Smooth muscle cell (in vitro differentiated cells): ENCODE data around the gene STK11. TPM values are rescaled to one million over a fixed set of nuclear protein-coding genes. Genes with fewer than 3 reads are reported as not detected.

Experiments
- DNase-seq: peaks from one replicate; lab custom pipeline; 2025; ENCODE audit not compliant: unreplicated experiment; lab: John Stamatoyannopoulos, UW
- H2AFZ ChIP-seq: fragments of 200-600 bp; sonication (generic); 2 replicates; pipeline ENCODE4 v1.6.0; 2016; ENCODE audit warnings: antibody characterized with exemption, low read depth, mild to moderate bottlenecking
- H3F3A ChIP-seq: fragments of 200-600 bp; sonication (generic); 2 replicates; pipeline ENCODE4 v1.6.0; 2017; ENCODE audit warnings: antibody characterized with exemption, low read depth
- H3K27ac ChIP-seq: fragments of 200-600 bp; sonication (generic); 2 replicates; pipeline ENCODE4 v1.5.1; 2016; ENCODE audit warnings: low read depth, mild to moderate bottlenecking
- H3K27me3 ChIP-seq: fragments of 200-600 bp; sonication (generic); 2 replicates; pipeline ENCODE4 v1.6.1; 2016; ENCODE audit warnings: low read depth, mild to moderate bottlenecking
- H3K36me3 ChIP-seq: fragments of 200-600 bp; sonication (generic); 2 replicates; pipeline ENCODE4 v1.5.1; 2016; ENCODE audit warnings: low read depth
- H3K4me1 ChIP-seq: fragments of 200-600 bp; sonication (generic); 2 replicates; pipeline ENCODE4 v1.5.1; 2016; ENCODE audit warnings: low read depth
- H3K4me2 ChIP-seq: fragments of 200-600 bp; sonication (generic); 2 replicates; pipeline ENCODE4 v1.6.0; 2016; ENCODE audit warnings: mild to moderate bottlenecking
- H3K4me3 ChIP-seq: fragments of 200-600 bp; sonication (generic); 2 replicates; pipeline ENCODE4 v1.5.1; 2016; ENCODE audit warnings: mild to moderate bottlenecking
- H3K79me2 ChIP-seq: fragments of 200-600 bp; sonication (generic); 2 replicates; pipeline ENCODE4 v1.6.0; 2016; ENCODE audit warnings: low read depth, mild to moderate bottlenecking
- H3K9ac ChIP-seq: fragments of 200-600 bp; sonication (generic); 2 replicates; pipeline ENCODE4 v1.6.0; 2016; ENCODE audit warnings: low read depth
- H3K9me3 ChIP-seq: fragments of 200-600 bp; sonication (generic); replicated peaks from 2 replicates; pipeline ENCODE4 v1.5.1; 2016; ENCODE audit warnings: low read depth
- H4K20me1 ChIP-seq: fragments of 200-600 bp; sonication (generic); 2 replicates; pipeline ENCODE4 v1.6.0; 2016; ENCODE audit warnings: low read depth
- WGBS: methylation state at CpG from one replicate; pipeline ENCODE4 v1.1.7; 2016; ENCODE audit warnings: low lambda C conversion rate; 5-methylcytosine and 5-hydroxymethylcytosine counted together
- polyA plus RNA-seq: library from polyadenylated mRNA; unstranded; fragments of >200 nt; fragmentation: Nextera tagmentation; extraction: Ambion mirVana; gene quantifications from 2 replicates; pipeline ENCODE4 v1.2.1, GENCODE V29; 2016
- total RNA-seq: library from RNA; depleted of rRNA; stranded (reverse); fragments of >200 nt; gene quantifications from 2 replicates; pipeline ENCODE4 v1.2.3, GENCODE V29; 2014
- TF ChIP-seq, protein P1 (sequence below): fragments of 200-600 bp; sonication (generic); IDR thresholded peaks from 2 replicates; pipeline ENCODE4 v1.5.1; 2017; ENCODE audit warnings: borderline replicate concordance, mild to moderate bottlenecking, antibody characterized with exemption; ENCODE audit not compliant: insufficient read depth, poor library complexity, severe bottlenecking

Gene STK11
- total and polyA plus RNA-seq, 2 experiments from 2014 or later = 23.6 to 62.3 TPM

DNA sequence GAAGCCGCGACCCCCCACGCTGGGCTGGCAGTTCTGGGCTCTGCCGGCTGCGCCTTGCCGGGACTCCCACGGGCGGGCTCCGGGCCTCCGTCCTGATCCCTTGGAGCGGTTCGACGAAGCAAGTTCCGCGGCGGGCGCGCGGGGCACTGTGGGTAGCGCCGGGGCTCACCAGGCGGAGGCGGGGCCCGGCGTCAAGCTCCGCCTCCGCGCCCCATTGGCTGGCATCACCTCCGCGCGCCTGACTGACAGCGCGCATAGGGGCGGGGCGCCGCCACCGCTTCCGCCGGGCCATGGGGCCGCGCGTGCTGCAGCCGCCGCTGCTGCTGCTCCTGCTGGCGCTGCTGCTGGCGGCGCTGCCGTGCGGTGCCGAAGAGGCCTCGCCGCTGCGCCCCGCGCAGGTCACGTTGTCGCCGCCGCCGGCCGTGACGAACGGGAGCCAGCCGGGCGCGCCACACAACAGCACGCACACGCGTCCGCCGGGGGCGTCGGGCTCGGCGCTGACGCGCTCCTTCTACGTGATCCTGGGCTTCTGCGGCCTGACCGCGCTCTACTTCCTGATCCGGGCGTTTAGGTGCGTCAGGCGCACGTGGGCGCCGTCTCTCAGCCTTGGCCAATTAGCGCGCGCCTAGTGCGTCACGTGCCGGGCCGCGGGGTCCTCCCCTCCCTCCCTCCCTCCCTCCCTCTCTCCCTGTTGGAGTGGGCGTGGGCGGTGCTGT, 69.8 kb downstream of the STK11 start, which contains the start of gene FAM174C:
Gene FAM174C, plus strand, starts transcription at position 271 of the 716 bp plus-strand sequence. Its CDS starts 20 bp downstream, at position 291.
- under 1% methylated on average over 89 of the region's 98 CpGs for WGBS
- Histone ChIP-seq H3K27ac (peak within 1 kb of the TSS; percentile 96), H3F3A (peaks cover 40% of the 10 kb centered on the region), H3K9me3 (no peaks in the 10 kb centered on the region), H3K4me2 (peak within 1 kb of the TSS; percentile 99), H4K20me1 (peaks cover 48% of the 10 kb centered on the region), H3K36me3 (peaks cover 8% of the 10 kb centered on the region), H2AFZ (peak within 1 kb of the TSS; percentile 42), H3K4me1 (peaks cover 30% of the 10 kb centered on the region), H3K79me2 (peaks cover 58% of the 10 kb centered on the region), H3K4me3 (peak within 1 kb of the TSS; percentile 69), H3K9ac (peak within 1 kb of the TSS; percentile 88), H3K27me3 (no peaks in the 10 kb centered on the region)
- TF ChIP-seq, protein P1, sequence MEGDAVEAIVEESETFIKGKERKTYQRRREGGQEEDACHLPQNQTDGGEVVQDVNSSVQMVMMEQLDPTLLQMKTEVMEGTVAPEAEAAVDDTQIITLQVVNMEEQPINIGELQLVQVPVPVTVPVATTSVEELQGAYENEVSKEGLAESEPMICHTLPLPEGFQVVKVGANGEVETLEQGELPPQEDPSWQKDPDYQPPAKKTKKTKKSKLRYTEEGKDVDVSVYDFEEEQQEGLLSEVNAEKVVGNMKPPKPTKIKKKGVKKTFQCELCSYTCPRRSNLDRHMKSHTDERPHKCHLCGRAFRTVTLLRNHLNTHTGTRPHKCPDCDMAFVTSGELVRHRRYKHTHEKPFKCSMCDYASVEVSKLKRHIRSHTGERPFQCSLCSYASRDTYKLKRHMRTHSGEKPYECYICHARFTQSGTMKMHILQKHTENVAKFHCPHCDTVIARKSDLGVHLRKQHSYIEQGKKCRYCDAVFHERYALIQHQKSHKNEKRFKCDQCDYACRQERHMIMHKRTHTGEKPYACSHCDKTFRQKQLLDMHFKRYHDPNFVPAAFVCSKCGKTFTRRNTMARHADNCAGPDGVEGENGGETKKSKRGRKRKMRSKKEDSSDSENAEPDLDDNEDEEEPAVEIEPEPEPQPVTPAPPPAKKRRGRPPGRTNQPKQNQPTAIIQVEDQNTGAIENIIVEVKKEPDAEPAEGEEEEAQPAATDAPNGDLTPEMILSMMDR = no peak
- DNase-seq = peak; percentile 84

DNA sequence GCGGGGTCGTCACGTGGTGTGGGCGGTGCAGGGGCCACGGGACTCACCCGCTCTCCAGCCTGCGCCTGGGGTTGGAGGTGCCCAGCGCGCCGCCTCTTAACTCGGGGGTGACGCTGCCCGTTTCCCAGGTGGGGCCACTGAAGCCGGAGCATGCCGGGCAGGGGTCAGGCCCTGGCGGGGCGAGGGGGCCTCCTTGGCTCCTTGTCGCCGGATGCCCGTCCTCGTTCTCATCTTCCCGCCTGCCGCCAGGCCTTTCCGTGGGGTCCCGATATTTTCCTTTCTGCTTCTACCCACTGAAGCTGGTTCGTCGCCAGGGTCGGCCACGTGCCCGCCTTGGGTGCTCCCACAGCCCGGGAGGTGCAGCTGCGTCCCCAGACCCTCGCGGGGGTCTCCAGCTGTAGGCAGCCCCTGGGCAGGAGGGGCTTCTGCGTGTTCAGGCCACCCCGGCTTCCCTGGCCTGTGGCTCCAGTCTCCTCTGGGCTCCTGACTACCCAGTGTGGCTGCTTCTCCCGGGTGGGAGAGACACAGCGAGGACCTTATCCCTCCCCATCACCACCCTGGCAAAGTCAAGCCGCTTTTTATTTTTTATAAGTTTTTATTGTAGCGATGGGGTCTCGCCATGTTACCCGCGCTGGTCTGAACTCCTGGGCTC, 70.5 kb downstream of the STK11 start:
- Histone ChIP-seq H3K4me2 (peak overlapping the region; percentile 99), H3K9me3 (no peaks in the 10 kb centered on the region), H4K20me1 (peaks cover 41% of the 10 kb centered on the region), H2AFZ (peak overlapping the region; percentile 42), H3K9ac (peak overlapping the region; percentile 88), H3K36me3 (peaks cover 8% of the 10 kb centered on the region), H3K79me2 (peaks cover 52% of the 10 kb centered on the region), H3K27me3 (no peaks in the 10 kb centered on the region), H3K27ac (peak overlapping the region; percentile 96), H3F3A (peaks cover 33% of the 10 kb centered on the region), H3K4me1 (peaks cover 23% of the 10 kb centered on the region), H3K4me3 (peak overlapping the region; percentile 69)
- no peak for DNase-seq
- TF ChIP-seq, protein P1 = no peak
- 23% methylated on average over 30 of the region's 43 CpGs for WGBS

DNA sequence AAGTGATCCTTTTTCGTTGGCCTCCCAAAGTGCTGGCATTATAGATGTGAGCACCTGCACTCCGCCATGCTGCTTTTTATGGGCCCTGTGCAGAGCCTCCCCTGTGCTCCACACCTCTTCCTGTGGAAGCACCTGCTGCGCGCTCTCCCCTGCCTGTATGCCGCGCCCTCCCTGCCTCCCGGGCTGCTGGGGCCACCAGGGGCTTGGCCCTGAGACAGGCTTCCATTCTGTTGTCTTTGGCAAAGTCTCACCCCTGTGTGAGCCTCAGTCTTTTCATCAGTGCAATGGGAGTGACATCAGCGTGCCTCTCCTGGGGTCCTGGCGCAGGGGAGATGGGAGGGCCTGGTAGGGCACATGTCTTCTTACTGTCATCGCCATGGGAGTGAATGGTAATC, 71.0 kb downstream of the STK11 start:
- TF ChIP-seq, protein P1 = no peak
- no peak for DNase-seq
- Histone ChIP-seq H3K4me1 (peaks cover 19% of the 10 kb centered on the region), H3K79me2 (peaks cover 47% of the 10 kb centered on the region), H3F3A (peaks cover 30% of the 10 kb centered on the region), H3K4me2 (peak overlapping the region; percentile 99), H4K20me1 (peaks cover 36% of the 10 kb centered on the region), H2AFZ (no peak overlapping the region), H3K27me3 (no peaks in the 10 kb centered on the region), H3K9ac (peak overlapping the region; percentile 88), H3K4me3 (peak overlapping the region; percentile 69), H3K36me3 (peaks cover 8% of the 10 kb centered on the region), H3K9me3 (no peaks in the 10 kb centered on the region), H3K27ac (peak overlapping the region; percentile 96)
- WGBS = 85% methylated on average over 10 of the region's 10 CpGs
